ENCODE measurements around the gene CXXC1. TPM values are rescaled to one million over a fixed set of nuclear protein-coding genes. Genes with fewer than 3 reads are reported as not detected.
A peak's percentile ranks its signal among the peaks of the same experiment; 100 is the strongest.
"Not testable (repeated sequence)": the region's sequence is repeated elsewhere in the genome, so short reads cannot be mapped to it uniquely, and the experiment has no call there.

CXXC1 gene
- 40.8 and 52.1 TPM in 2 replicates for total RNA-seq

DNA sequence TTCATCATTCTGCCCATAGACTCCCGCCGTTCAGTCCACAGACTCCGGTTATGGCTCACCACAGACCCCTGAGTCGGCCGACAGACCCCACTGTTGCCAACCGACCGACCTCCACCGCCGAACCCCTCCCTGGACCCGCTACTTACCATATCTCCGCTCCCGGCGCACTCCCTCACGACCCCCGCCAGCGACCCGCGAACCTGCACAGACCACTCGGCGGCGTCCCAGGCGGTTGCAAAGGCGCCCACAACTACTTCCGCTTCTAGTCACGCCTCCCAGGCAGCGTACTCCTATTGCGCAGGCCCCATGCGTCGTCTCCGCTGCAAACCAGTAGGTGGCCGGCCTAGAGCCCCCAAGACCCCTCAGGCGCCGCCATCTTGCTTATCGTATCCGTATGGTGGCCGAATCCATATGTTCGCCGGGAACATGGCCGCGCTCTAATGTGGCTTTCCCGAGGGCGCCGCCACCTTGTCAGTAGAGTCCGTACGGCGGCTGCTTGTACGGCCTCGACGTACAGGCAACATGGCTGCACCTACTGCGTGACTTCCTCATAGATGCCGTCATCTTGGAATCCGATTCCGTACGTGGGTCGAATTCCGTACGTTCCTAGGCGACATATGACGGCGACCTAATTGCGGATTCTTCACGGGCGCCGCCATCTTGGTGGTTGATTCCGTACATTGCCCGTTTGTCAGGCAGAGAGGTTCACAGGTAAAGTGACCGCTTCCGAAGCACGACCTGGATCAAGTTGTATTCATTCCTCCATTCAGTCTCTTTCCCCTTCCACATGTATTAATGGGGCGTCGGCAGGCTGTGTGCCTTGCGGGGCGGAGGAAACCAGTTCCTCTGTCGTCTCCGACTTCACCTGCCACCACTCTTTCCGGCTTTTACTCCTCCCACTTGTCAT, at the start of gene CXXC1:
Gene CXXC1, minus strand, starts transcription at position 252 of the 907 bp plus-strand sequence. Its CDS starts 103 bp downstream, at position 149.
- peak; percentile 98 for DNase-seq (ENCODE audit: low read depth, low spot score)

DNA sequence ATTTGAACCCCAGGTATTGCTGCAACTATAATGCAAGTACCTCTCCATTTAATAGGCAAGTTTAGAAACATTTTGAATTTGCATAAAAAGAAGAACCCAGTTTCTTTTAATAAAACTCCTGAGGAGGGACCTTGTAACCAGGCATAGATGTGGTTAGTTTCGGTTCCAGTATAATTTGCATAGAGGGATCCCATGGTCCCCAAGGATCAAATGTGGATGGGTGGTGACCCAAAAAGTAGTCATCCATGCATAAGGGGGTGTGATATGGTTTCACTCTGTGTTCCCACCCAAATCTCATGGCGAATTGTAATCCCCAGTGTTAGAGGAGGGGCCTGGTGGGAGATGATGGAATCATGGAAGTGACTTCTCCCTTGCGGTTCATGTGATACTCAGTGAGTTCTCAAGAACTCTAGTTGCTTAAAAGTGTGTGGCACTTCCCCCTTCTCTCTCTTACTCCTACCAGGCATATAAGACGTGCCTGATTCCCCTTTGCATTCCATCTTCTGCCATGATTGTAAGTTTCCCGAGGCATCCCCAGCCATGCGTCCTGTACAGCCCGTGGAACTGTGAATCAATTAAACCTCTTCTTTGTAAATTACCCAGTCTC, 47.2 kb upstream of the CXXC1 start:
- no peak for DNase-seq (ENCODE audit: low read depth, low spot score)

DNA sequence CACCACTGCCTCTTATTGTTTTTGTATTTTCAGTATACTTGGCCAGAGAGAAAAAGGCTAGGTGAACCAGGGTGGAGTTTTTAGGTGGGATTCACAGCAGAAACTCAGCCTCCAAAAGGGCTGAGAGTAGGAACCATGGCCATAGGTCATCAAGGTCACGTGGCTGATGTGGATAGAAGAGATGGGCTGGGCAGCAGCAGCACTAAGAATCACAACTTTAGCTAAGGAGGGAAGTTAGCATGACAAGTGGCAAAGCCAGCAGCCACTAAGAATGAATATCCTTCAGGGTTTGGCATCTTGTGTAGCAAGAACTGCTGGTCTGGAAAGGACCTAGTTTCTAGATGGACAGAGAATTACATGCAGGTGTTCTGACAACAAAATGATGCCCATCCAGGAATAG, 44.2 kb upstream of the CXXC1 start:
- DNase-seq (ENCODE audit: low read depth, low spot score): no peak

DNA sequence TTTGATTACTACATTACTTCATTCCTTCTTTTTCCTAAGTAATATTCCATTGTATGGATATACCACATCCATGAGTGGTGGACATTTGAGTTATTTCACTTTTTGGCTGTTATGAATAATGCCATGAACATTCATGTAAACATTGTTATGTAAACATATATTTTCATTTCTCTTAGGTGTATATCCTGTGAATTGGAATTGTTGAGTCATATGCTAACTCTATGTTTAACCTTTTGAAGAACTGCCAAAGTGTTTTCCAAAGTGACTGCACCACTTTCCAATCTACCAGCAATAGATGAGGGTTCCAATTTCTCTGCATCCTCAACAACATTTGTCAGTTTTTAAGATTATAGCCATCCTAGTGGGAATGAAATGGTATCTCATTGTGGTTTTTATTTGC, 42.7 kb upstream of the CXXC1 start:
- no peak for DNase-seq (ENCODE audit: low read depth, low spot score)

DNA sequence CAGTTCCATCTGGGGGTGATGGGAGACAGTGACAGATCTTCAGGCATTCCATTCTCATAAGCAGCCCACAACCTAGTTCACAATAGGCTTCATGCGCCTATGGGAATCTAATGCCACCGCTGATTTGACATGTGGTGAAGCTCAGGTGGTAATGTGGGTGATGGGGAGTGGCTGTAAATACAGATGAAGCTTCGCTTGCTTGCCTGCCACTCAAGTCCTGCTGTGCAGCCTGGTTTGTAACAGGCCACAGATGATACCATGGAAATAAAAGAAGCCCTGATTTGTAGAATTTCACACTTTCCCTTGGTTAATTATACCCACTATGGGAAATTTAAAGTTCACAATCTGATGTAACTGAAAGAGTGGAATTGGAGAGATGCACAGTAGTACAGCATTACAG, 40.5 kb upstream of the CXXC1 start:
- DNase-seq (ENCODE audit: low read depth, low spot score): no peak

DNA sequence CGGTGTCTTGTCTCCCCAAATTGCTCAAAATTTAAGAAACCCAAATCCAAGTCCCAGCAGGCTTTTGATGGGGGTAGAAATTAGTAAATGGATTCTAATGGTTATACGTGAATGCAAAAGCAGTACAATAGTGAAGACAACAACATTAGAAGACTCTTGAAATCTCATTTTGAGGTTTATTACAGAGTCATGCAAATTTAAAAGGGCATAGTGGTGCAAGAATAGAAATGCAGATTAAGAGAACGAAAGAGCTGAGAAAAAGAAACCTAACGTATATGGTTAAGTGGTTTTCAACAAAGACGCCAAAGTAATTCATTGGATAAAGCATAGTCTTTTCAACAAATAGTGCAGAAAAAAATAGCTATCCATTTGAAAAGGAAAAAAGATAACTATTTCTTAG, 33.2 kb upstream of the CXXC1 start:
- no peak for DNase-seq (ENCODE audit: low read depth, low spot score)

DNA sequence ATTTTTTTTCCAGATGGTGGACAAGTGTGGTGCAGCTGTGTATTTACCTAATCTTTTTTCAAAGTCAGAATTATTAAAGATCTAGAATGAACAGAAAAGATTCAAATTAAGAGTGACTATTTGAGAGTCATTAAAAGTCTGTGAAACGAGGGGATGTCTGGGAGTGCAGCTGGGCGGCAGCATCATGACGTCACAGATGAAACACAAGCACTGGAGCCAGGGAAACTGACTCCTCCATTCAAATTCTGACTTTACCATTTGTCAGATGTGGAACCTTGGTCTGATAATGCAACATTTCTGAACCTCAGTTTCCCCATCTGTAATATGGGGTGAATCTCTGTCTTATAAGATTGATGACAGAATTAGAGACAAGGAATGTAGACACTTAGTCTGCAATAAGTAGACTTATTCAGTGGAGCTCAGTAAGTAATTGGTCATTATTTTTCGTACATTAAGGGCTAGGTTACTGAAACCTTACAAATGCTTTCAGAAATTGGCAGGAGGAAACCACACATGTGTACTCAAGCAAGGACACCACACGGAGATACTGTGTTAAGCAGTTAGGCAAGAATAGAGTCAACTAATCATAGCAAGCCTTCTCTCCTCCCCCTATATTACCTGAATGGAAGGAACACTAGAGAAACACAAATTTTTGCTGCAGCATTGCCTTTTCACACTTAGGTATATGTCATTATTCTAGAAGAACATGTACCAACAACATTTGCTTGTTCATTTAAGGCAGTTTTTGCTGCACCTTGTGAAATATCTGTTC, 27.8 kb upstream of the CXXC1 start:
- DNase-seq (ENCODE audit: low read depth, low spot score): no peak

DNA sequence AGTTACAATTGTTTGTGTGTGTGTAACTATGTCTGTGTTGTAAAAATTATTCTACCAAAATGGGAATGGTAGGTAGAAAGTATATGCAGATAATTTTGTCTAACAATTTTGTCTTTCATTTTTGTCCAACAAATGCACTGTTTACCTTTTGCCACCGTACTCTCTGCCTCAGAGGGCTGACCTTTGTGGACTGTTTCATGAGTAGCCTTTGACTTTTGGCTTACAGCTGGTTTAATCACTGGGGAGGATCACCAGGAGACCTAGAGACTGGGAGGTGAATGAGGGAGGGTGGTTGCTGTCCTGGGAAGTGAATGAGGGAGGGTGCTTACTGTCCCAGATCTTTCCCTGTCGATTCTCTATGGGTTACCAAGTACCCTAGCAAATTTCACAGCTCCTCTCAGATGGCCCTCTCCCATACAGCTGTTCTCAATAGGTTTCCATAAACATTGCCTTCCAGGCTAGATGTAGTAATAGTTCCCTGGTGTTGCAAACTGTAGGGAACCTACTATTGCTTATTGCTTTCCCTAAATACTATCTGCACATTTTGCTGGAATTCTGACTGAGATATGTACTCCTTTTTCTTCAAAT, 26.5 kb upstream of the CXXC1 start:
- no peak for DNase-seq (ENCODE audit: low read depth, low spot score)

DNA sequence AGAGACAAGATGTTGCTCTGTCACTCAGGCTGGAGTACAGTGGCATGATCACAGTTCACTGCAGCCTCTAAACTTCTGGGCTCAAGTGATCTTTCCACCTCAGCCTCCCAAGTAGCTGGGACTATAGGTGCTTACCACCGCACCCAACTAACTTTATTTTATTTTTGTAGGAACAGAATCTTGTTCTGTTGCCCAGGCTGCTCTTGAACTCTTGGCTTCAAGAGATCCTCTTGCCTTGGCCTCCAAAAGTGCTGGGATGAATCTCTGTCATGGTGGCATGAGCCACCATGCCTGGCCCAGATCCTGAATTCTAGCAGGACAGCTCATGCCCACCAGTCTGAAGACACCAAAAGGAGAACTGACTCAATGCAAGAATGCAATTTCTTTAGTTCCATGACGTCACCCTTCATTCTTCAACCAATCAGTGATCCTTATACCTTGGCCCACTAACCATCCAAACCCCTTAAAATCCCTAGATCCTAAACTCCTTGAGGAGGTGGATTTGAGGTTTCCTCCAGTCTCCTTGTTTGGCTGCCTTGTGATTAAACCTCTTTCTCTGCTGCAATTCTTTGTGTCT, 25.6 kb upstream of the CXXC1 start:
- DNase-seq (ENCODE audit: low read depth, low spot score): no peak

DNA sequence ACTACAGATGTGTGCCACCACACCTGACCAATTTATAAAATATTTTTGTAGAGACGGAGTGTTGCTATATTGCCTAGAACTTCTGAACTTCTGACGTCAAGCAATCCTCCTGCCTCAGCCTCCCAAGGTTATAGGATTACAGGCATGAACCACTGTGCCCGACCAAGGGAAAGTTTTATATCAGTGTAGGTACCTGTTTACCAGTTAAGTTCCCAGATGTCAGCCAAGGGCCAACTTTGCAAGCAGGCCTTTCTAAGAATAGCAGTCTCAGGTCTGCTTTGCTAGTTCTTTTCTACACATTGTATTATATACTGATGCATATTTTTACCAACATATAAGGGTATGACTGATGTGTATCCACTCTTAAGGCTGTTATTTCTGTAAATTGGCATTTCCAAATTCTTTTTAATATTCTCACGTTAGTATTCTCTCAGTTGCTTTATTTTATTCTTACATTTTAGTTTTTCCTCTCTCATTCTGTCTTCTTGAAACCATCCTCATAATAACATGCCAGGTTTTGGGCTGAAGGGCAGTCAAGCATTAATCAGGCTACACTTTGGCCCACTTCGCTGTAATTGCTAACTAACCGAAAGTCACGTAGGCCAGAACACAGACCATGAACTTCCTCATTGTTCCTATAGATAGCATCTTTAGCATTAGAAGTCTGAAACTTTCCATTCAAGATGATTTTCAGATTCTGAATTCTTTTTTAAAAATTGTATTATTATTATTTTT, 25.0 kb upstream of the CXXC1 start:
- DNase-seq (ENCODE audit: low read depth, low spot score): no peak

DNA sequence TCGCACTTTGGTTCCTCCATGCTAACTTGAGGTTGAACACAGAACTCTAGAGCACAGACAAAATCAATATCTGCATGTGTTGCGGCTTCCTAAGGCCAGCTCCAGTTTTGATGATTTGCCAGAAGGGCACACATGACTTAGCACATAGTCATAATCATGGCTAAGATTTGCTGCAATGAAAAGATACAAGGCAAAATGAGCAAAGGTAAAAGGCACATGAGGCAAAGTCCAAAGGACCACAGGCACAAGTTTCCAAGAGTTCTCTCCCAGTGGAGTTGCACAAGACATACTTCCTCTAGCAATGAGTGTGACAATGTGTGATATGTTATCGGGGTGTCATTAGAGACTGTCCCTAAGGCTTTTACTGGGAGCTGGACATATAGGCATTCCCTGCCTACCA, 24.2 kb upstream of the CXXC1 start:
- DNase-seq (ENCODE audit: low read depth, low spot score): no peak

DNA sequence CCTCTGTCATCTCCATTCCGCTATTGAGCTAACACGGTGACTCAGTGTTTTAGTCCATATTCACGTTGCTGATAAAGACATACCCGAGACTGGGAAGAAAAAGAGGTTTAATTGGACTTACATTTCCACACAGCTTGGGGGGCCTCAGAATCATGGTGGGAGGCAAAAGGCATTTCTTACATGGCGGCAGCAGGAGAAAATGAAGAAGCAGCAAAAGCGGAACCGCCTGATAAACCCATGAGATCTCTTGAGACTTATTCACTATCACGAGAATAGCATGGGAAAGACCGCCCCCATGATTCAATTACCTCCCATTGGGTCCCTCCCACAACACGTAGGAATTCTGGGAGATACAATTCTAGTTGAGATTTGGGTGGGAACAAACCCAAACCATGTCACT, 22.6 kb upstream of the CXXC1 start:
- no peak for DNase-seq (ENCODE audit: low read depth, low spot score)

DNA sequence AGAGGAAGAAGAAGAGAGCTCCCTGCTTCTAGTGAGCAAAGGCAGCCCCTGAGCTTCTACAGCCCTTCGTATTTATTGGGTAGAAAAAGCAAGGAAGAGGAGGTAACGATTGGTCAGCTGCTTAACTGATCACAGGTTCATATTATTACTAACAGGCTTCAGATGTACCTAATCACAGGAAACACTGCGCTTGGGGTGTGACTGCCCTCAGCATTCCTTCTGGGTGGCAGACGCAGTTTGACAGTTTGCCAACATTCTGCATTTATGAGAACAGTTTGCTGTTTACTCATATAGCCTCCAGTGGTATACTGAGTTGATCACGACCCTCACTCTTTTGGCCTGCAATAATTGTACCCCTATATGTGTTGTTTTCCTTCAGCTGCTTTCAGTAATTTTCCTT, 21.4 kb upstream of the CXXC1 start:
- not testable (repeated sequence) for DNase-seq (ENCODE audit: low read depth, low spot score)

DNA sequence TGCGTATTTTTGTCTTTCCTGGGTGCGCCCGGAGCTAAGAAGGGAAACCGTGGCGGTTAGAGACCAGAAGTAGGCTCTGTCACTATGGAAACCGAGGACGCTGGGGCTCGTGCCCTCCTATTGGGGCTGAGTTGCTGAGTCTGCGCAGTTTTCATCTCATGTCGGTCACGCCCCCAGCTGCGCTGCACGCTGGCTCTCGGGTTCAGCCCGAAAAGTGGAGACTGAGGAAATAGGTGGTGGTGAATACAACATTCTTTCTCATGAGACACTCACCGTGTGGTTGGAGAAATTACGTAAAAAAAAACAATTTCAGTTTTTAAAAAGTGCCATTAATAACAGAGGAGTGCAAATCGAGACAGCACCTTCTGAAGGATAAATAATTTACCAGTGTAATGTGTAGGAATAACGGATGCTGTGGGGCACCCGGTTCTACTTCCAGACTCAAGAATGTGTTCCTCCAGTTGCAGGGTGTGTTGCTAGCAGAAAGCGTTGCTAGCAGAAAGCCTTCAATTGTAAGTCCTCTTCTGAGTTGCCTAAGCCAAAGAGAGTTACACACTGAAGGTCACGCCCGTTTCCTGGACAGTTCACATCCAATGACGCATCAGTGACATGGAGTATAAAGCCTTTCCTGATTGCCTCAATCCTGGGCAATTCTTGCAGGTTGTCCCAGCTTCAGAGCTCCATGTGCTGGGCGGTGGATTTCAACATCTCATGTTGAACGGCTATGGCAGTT, 20.4 kb upstream of the CXXC1 start:
- DNase-seq (ENCODE audit: low read depth, low spot score): peak; percentile 40

DNA sequence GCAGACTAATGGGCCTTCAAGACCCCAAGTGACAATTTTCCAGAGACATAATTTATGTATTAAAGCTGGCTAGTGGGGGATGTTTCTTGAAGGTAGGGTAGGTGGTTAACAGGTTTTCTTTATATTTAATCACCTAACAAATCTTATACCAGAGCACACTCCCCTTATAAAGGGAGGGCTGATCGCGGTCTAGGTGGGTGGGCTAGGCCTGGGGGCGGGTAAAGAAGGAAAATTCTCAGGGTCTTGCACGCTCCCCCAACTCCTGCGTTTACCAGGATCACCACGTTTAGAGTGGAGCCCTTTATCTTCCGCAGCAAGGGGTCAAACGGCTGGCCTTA, 19.9 kb upstream of the CXXC1 start:
- no peak for DNase-seq (ENCODE audit: low read depth, low spot score)

DNA sequence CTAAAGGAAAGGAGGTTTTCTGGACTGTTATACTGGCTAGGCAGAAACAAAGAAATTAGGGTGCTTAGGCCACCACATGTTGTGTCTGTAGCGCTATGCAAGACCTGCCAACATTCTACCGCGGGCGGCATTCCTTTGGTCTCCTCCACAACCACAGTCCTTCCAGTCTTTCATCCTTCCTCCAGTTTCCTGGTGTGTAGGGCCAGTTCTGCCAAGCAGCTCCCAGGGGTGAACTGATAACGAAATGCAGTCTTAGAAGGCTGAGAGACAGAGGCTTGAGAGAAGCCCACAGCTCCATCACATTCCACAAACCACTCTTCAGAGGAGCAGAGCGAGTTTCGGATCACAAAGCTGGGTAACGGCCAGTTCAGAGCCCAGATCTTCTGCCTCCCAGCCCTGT, 19.5 kb upstream of the CXXC1 start:
- DNase-seq (ENCODE audit: low read depth, low spot score): no peak

DNA sequence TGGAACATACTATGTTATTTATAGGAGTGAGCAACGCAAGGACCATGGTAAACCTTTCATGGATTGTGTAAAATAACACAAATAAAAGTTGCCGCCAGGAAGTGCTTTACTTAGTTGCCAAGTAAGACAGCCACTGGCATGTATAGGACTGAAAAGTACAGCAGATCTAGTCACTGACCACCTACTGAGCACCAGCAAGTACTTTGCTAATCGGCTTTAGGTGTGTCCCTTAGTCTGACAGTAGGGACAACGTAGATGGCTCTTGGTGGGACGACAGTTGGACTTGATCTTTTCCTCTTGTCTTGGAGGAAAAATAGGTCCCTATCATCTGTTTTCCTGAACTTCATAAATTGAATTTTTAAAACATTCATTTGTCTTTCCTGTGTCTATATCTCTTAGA, 13.6 kb upstream of the CXXC1 start:
- DNase-seq (ENCODE audit: low read depth, low spot score): no peak

DNA sequence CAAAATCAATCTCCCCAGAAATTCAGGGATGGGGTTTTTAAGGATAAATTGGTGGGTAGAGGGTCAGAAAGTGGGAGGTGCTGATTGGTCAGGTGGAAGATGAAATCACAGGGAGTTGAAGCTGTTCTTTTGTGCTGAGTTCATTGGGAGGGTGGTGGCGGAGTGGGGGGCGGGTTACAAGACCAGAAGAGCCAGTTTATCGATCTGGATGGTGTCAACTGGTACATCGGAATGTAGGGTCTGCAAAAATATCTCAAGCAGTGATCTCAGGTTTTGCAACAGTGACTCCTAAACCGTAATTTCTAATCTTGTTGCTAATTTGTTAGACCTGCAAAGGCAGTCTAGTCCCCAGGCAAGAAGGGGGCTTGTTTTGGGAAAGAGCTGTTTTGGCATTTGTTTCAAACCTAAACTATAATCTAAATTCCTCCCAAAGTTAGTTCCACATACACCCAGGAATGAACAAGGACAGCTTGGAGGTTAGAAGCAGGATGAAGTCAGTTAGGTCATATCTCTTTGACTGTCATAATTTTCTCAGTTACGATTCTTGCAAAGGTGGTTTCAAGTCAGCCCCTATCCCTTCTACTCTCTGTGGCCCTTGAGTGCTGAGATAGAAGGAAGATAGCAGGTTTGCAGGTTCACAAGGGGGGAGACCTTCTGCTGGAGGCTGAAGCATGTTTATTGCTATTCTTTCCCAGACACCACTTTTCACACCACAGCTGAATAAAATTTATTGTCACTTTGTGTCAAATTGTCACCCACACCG, 12.3 kb upstream of the CXXC1 start:
- no peak for DNase-seq (ENCODE audit: low read depth, low spot score)
